Fibroblast of peridontal ligament (primary cell): ENCODE measurements around the gene TLCD2.
"Not testable (repeated sequence)": the region's sequence is repeated elsewhere in the genome, so short reads cannot be mapped to it uniquely, and the experiment has no call there.

Source experiments
- DNase-seq: peaks from one replicate; pipeline ENCODE4 v3.0.0-alpha.2; 2010; ENCODE audit errors: extremely low read depth

Gene TLCD2, protein sequence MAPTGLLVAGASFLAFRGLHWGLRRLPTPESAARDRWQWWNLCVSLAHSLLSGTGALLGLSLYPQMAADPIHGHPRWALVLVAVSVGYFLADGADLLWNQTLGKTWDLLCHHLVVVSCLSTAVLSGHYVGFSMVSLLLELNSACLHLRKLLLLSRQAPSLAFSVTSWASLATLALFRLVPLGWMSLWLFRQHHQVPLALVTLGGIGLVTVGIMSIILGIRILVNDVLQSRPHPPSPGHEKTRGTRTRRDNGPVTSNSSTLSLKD

DNA sequence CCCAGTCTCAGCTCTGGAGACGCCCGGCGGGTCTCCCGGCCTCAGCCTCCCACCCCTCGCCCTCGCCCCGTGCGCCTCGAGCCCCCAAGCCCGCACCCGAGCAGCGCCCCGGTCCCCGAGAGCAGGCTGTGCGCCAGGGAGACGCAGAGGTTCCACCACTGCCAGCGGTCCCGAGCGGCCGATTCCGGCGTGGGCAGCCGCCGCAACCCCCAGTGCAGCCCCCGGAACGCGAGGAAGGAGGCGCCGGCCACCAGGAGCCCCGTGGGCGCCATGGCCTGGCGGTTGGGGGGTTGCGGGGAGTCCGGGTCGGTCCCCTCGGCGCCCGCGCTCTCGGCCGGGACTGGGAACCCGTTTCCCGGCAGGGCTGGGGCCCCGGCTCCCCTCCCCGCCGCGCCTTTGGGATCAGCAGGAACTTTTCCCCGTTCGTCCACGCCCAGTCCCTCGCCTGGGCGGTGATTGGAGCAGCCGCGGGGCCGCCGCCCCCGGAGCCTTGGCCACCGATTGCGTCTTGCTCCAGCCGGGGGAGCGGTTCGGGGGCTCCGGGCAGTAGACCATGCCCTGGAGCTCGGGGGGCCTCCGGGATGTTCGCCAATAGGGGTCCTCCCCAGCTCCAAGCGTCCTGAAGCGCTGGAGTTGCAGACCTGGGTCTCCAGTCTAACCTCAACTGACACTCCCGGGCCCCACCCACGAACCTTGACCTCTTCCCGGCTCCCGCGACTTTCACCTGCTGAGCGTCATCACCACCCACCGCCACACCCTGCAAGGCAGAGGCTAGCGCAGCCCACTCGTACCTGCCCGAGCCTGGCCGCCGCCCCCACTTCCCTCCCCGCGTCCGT lies at the start of gene TLCD2:
TLCD2 (minus strand) TSS at position 407 of the 836 bp plus-strand sequence; CDS start at position 272, 135 bp downstream.
- DNase-seq: peak; percentile 59

DNA sequence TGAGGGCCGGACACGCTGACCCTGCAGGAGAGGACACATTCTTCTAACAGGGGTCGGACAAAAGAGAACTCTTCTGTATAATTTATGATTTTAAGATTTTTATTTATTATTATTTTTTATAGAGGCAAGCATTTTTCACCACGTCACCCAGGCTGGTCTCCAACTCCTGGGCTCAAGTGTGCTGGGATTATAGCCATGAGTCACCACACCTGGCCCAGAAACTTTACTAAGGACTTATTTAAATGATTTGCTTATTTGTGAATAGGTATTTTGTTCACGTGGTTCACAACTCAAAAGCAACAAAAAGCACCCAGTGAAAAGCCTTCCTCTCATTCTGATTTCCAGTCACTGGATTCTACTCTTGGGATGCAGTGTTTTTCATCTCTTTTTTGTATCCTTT lies 49.4 kb upstream of the TLCD2 start:
- DNase-seq: no peak

DNA sequence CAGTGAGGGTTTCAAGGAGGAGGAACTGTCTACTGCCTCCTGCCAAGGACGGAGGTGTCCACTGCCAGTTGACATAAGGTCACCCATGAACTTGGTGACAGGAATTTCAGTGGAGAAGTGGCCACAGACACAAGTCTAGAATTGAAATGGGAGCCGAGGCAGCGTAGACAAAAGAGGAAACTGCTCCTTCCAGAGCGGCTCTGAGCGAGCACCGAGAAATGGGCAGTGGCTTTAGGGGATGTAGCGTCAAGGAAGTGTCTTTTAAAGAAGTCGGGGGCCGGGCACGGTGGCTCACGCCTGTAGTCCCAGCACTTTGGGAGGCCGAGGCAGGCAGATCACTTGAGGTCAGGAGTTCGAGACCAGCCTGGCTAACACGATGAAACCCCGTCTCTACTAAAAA lies 48.6 kb upstream of the TLCD2 start:
- DNase-seq: no peak

DNA sequence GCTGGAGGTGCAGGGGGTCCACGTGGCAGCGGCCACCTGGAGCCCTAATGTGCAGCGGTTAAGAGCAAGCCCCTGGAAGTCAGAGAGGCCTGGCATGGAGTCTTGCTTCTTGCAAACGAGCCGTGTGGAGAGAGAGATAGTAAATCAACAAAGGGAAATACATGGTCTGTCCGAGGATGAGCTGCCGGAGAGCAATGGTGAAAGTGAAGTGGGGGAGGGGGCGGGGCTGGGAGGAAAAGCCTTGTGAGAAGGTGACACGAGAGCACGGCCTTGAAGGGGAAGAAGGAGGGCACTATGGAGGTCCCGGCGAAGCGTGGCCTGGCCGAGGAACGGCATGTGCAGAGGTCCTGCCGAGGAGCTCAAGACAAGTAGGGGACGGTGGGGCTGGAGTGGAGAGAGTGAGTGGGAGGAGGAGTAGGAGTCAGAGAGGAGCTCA lies 45.7 kb upstream of the TLCD2 start:
- no peak for DNase-seq

DNA sequence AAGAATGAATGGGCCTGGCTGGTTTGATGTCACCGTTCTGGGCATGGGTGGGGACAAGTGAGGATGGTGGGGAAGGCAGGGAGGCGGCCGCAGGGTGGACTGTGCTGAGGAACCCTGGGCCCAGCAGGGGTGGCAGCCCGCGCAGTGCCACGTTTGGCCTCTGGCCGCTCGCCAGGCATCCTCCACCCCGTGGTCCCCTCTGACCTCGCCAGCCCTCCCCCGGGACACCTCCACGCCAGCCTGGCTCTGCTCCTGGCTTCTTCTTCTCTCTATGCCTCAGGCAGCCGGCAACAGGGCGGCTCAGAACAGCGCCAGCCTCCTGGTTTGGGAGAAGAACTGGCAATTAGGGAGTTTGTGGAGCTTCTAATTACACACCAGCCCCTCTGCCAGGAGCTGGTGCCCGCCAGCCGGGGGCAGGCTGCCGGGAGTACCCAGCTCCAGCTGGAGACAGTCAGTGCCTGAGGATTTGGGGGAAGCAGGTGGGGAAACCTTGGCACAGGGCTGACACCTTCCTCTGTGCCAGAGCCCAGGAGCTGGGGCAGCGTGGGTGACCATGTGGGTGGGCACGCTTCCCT lies 45.2 kb upstream of the TLCD2 start:
- DNase-seq: no peak

DNA sequence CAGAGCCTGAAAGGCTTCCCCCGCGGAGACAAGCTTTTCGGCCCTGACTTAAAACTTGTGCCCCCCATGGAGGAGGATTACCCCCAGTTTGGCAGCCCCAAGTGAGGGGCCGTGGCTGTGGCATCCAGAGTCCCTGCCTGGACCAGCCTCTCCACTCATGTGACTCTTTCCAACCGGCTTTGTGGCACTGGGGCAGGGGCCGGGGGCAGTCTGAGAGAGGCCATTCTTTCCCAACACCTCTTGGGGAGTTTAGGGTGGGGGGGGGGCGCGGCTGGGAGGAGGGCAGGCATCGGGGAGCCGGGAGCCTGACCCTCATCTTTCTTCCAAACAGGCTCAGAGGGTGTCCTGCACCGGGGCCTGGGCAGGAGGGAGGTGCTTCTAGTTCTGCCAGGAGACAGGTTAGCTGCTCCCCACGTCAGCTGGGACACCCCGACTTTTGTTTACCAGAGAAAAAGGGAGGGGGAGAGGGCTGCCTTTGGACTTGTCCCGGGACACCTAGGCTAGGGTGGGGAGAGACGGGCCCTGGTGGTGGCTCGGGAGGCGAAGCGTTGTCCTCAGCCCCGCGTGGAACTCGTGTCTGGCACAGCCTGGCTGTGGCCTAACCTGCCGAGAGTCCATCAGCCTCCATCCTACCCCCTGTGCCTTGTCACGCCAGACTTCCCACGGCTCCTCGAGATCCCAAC lies 44.4 kb upstream of the TLCD2 start:
- no peak for DNase-seq

DNA sequence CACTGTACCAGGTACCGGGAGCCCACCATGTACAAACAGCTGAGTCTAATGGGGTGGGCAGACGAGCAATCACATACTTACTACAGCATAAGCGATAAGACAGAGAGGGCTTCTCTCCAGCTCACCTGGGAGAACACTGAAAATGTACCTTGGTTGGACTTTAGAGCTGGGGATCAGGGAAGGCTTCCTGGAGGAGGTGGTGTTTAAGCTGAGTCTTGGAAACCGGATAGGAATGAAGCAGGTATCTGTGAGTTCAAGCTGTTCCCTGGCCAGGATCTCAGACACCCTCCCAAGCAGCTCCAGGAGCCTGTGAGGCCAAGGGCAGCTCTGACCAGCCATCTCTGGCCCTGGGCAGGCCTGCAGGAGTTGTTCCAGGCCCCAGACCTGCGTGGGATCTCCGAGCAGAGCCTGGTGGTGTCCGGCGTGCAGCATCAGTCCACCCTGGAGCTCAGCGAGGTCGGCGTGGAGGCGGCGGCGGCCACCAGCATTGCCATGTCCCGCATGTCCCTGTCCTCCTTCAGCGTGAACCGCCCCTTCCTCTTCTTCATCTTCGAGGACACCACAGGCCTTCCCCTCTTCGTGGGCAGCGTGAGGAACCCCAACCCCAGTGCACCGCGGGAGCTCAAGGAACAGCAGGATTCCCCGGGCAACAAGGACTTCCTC lies 43.7 kb upstream of the TLCD2 start:
- no peak for DNase-seq

DNA sequence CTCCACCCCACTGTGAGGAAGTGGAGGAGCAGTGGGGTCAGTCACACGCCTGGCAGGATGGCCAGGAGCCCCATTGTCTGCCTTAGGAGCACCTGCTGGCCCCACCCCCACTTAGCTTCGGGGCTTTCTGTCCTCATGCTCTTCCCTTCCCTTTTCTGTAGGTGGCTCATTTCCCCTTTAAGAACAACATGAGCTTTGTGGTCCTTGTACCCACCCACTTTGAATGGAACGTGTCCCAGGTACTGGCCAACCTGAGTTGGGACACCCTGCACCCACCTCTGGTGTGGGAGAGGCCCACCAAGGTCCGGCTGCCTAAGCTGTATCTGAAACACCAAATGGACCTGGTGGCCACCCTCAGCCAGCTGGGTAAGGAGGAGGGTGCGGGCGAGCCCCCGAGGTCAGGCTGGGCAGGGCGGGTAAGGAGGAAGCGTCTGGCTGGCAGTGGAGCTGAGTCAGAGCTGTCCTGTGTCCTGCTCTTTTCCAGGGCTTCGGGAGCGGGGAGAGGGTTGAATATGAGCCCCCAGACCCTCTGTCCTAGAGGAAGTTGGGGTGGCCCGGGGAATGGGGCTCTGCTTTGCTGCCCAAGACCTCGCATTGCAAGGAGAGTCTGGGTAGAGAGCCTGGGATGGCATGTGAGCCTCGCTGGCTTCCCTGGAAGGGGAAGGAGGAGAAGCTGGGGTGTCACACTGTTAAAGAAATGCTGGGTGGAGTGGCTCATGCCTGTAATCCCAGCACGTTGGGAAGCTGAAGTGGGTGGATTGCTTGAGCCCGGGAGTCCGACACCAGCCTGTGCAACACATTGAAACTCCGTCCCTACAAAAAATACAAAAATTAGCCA lies 42.5 kb upstream of the TLCD2 start:
- DNase-seq: no peak

DNA sequence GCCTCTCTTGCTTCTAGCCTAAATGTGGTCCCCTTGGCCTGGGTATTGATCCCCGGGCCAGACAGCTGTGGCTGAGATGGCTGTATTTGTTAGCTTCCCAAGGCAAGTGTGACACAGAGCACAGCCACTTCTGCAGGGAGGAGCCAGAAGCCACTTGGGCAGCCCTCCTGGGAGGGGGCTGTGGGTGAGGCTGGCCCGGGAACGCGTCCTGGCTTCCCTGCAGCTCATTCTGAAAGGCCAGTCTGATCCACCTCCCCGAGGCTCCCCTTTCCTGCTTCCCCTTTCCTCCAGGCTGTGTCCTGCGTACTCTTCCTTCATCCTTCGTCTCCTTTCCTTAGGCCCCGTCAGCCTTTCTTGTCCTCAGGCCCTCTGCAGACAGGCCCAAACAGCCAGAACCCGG lies 40.5 kb upstream of the TLCD2 start:
- no peak for DNase-seq

DNA sequence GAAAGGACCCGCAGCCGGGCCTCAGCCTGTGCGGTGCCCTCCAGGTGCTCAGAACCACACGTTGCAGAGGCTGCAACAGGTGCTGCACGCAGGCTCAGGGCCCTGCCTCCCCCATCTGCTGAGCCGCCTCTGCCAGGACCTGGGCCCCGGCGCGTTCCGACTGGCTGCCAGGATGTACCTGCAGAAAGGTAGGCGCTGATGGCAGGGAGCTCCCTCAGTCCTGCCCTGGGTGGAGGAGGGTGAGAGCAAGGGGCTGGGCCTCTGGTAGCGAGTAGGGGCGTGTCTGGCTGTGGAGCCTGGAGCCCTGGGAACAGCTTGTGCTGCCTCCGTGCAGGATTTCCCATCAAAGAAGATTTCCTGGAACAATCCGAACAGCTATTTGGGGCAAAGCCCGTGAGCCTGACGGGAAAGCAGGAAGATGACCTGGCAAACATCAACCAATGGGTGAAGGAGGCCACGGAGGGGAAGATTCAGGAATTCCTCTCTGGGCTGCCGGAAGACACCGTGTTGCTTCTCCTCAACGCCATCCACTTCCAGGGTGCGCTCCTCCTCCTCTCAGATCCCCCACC lies 36.9 kb upstream of the TLCD2 start:
- no peak for DNase-seq

DNA sequence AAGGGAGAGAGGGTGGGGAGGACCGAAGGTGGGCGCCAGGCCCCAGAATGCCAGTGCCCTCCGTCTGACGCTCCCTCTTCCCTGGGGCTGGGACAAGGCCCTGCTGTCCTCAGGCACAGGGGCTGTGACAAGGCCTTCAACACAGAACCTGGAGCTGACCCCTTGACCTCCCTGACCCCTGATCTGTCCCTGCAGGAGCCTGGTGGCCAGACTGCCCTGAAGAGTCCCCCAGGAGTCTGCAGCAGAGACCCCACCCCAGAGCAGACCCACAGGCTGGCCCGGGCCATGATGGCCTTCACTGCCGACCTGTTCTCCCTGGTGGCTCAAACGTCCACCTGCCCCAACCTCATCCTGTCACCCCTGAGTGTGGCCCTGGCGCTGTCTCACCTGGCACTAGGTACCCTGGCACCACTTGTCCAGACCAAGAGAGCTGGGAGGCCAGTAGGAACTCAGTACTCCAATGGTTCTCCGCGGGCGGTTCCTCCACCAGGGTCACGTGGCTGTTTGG lies 35.4 kb upstream of the TLCD2 start:
- DNase-seq: no peak

DNA sequence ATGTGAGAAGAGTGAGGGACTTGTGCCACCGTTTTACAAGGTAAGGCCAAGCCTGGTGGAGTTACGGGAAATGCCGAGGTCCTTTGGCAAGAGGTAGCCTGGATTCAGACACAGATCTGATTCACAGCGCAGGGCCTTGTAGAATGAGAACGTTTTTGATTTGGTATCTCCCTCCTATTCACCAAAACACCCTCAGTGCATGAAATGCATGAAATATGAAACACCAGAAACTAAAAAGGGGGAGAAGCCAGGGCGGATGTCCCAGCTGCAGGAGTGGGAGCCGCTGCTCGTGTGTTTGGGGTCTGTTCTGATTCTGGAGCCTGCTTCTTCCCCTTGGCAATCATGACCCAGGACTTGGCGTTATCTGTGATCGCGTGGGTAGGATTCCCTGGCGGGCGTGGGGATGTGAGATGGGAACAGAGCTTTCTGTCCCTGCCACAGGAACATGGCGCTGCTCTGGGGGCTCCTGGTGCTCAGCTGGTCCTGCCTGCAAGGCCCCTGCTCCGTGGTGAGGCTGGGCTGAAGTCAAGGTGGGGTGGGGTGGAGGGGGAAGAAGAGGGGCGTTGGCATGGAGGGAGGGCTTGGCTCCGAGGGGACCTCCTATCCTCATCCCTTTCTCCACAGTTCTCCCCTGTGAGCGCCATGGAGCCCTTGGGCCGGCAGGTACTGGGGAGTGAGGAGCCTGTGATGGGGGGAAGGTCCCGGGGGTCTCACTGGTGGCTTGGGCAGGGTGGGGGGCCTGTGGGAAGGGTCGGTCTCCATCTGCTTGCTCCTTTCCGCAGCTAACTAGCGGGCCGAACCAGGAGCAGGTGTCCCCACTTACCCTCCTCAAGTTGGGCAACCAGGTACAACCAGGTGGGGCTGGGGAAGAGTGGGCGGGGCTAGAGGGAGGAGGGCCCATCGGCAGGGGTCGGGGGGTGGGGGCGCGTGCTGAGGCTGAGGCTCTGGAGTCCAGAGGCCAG lies 34.7 kb upstream of the TLCD2 start:
- no peak for DNase-seq

DNA sequence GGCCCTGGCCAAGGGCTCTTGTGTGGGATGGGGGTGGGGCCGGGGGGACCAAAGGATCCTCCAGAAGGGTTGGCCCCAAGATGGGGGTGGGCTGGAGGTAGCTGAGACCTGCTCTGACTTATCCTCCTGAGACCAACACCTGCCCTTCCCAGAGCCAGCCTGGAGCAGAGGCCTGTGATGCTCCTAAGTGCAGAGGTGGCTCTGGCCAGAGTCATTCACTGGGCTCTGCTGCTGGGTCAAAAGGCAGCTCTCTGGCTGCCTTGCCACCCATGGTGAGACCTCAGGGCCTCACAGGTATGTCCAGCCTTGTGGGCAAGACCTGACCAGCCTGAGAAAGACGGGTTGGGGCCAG lies 32.9 kb upstream of the TLCD2 start:
- no peak for DNase-seq

DNA sequence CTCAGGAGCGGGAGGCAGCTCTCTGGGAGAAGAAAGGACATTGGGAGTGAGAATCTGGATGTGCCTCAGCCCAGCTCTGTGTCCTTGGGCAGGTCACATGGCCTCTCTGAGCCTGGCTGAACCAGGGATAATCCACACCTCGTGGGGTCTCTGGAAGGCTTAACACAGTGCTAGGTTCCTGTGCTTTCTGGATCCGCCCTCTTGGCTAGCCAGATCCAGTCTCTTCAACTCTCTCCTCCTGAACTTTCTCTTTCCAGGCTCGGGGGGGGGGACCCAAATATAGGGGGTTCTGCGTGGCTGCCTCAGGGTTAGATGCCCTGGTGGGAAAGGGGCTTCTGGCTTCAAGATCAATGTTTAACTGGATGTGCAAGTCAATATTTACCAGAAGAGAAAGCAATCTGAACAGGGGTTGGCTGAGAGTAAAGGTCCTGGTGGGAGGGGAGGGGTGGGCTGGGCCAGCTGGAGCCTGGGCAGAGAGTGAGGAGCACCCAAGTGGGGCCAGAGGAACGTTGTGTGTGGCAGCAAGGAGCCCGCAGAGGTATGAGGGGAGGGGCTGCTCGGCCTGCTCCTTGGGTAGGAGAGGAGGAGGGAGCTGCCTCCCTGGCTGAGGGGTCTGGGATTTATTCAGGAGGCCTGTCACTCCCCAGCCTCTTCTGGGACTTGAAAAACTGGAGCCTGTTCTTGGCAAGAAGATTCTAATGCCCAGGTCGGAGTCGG lies 32.4 kb upstream of the TLCD2 start, which contains the start of gene SERPINF2:
SERPINF2 (plus strand) TSS at position 501 of the 717 bp plus-strand sequence. CDS start 2,125 bp downstream, outside the sequence.
- no peak for DNase-seq

DNA sequence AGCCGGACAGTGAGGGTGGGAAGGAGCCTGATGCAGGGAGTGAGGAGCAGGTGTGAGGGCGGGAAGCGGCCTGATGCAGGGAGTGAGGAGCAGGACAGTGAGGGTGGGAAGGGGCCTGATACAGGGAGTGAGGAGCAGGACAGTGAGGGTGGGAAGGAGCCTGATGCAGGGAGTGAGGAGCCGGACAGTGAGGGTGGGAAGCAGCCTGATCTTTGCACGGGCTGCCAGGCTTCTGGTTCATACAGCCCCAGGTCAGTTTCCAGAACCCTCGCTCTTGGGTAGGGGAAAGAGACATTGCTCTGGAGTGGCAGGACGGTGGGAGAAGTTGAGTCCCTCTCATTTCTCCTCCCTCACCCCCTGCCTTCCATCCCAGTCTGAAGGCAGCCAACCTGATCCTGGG lies 31.7 kb upstream of the TLCD2 start:
- DNase-seq: not testable (repeated sequence)

DNA sequence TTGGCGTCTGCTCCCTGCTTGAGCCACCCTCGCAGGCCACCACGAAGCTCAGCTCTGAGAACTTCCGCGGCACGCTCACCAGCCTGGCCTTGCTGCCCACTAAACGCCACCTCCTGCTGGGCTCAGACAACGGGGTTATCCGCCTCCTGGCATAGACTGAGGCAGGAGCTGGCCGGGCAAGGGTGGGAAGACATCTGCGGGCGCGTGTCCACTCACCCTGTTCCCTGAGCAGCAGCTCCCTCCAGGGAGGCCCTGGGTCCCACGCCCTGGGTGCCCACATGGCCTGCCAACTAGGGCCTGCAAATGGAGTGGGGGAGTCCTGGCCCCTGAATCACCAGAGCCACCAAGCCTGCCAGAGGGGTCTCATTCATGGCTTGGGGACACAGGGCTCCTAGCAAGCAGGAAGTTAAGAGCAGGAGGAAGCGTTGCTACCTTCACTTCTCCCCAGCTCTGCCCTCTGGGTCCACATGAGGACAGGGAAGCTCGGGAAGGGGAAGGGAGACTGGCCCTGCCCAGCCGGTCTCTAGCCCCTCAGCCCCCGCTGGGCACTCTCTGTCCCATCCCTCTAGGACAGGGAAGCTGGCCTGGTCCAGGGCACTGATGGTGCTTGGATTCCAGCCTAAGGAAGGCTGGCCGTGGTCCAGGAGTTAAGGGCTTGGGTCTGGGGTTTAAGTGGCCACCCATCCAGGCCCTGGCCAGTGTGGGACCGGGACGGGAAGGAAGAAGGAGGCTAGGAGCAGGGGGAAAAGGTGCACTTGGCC lies 27.5 kb upstream of the TLCD2 start:
- no peak for DNase-seq
